PC-3 (cell line): ENCODE data around the gene GTPBP3. TPM values are rescaled to one million over a fixed set of nuclear protein-coding genes. Genes with fewer than 3 reads are reported as not detected.
"Not testable (repeated sequence)": the region's sequence is repeated elsewhere in the genome, so short reads cannot be mapped to it uniquely, and the experiment has no call there.

Source experiments
- ATAC-seq: fragments of 200-7000 bp; cut with Tn5 transposase; 2 replicates; pipeline ENCODE4 v1.9.1; 2020; ENCODE audit warnings: mild to moderate bottlenecking, moderate library complexity
- BruUV-seq: library from RNA; stranded (reverse); fragments of 400-500 nt; replicated peaks from 2 replicates; lab custom pipeline; 2021; lab: Mats Ljungman, UMichigan
- CTCF ChIA-PET: fragments of 300-600 bp; sonication (Branson Sonifier 250); formaldehyde crosslinking; loops from one replicate; lab custom pipeline; 2022; ENCODE audit warnings: antibody characterized with exemption; lab: Charles Lee
- POLR2A ChIA-PET: fragments of 300-600 bp; sonication (Branson Sonifier 250); formaldehyde crosslinking; loops from one replicate; lab custom pipeline; 2022; ENCODE audit warnings: antibody characterized with exemption; ENCODE audit not compliant: unreplicated experiment; lab: Charles Lee
- DNase-seq: peaks from one replicate; pipeline ENCODE4 v3.0.0-alpha.2; 2015
- H2AFZ ChIP-seq: fragments of 300-600 bp; sonication (generic); 2 replicates; pipeline ENCODE4 v1.6.0; 2016; ENCODE audit warnings: antibody characterized with exemption, low read length
- H3F3A ChIP-seq: fragments of 300-600 bp; sonication (generic); one replicate; pipeline ENCODE4 v1.6.0; 2017; ENCODE audit warnings: antibody characterized with exemption, low read length, control low read depth, mild to moderate bottlenecking; ENCODE audit not compliant: unreplicated experiment
- H3K27ac ChIP-seq: fragments of 300-600 bp; sonication (generic); 2 replicates; pipeline ENCODE4 v1.5.1; 2016; ENCODE audit warnings: mild to moderate bottlenecking, low read length
- H3K27me3 ChIP-seq: fragments of 300-600 bp; sonication (generic); 2 replicates; pipeline ENCODE4 v1.6.1; 2016; ENCODE audit warnings: low read length, mixed read lengths
- H3K36me3 ChIP-seq: fragments of 300-600 bp; sonication (generic); 2 replicates; pipeline ENCODE4 v1.6.1; 2016; ENCODE audit warnings: low read depth, mixed run types, low read length, mixed read lengths
- H3K4me1 ChIP-seq: fragments of 300-600 bp; sonication (generic); 2 replicates; pipeline ENCODE4 v1.5.1; 2016; ENCODE audit warnings: low read length; ENCODE audit not compliant: insufficient read depth
- H3K4me2 ChIP-seq: fragments of 300-600 bp; sonication (generic); 2 replicates; pipeline ENCODE4 v1.6.0; 2016; ENCODE audit warnings: low read length
- H3K4me3 ChIP-seq: fragments of 300-600 bp; sonication (generic); 2 replicates; pipeline ENCODE4 v1.5.1; 2016; ENCODE audit warnings: mild to moderate bottlenecking, low read length, mixed read lengths
- H3K79me2 ChIP-seq: fragments of 300-600 bp; sonication (generic); 2 replicates; pipeline ENCODE4 v1.6.1; 2017; ENCODE audit warnings: low read length, mixed read lengths
- H3K9ac ChIP-seq: fragments of 300-600 bp; sonication (generic); 2 replicates; pipeline ENCODE4 v1.6.0; 2016; ENCODE audit warnings: mild to moderate bottlenecking, low read length
- H3K9me2 ChIP-seq: fragments of 300-600 bp; sonication (generic); replicated peaks from 2 replicates; pipeline ENCODE4 v1.6.1; 2016; ENCODE audit warnings: mixed run types, low read length, mixed read lengths
- H3K9me3 ChIP-seq: fragments of 300-600 bp; sonication (generic); 2 replicates; pipeline ENCODE4 v1.6.1; 2016; ENCODE audit warnings: low read length, mixed read lengths
- H4K20me1 ChIP-seq: fragments of 300-600 bp; sonication (generic); 2 replicates; pipeline ENCODE4 v1.6.1; 2016; ENCODE audit warnings: low read length, mixed read lengths
- EZH2 ChIP-seq: fragments of 300-600 bp; sonication (generic); IDR thresholded peaks from one replicate; pipeline ENCODE4 v1.6.1; 2017; ENCODE audit warnings: antibody characterized with exemption, mild to moderate bottlenecking, low read length; ENCODE audit not compliant: unreplicated experiment
- EZH2phosphoT487 ChIP-seq: fragments of 300-600 bp; sonication (generic); IDR thresholded peaks from 2 replicates; pipeline ENCODE4 v1.6.1; 2018; ENCODE audit warnings: mild to moderate bottlenecking, antibody characterized with exemption, low read length, borderline replicate concordance
- intact Hi-C: fragments of 100-400 bp; cut with micrococcal nuclease; formaldehyde crosslinking; loops from 2 replicates; pipeline ENCODE4 v1.9.0; 2023
- total RNA-seq: library from RNA; depleted of rRNA; stranded (reverse); fragments of >200 nt; gene quantifications from 2 replicates; pipeline ENCODE4 v1.2.3, GENCODE V29; 2014
- TF ChIP-seq, protein P1 (sequence below): fragments of 300-600 bp; sonication (generic); conservative IDR thresholded peaks from 2 replicates; pipeline ENCODE4 v1.5.1; 2017; ENCODE audit warnings: antibody characterized with exemption, low read depth, mild to moderate bottlenecking, low read length

The GTPBP3 gene
- total RNA-seq, 1 experiment from 2014 or later: 86.0 TPM

DNA sequence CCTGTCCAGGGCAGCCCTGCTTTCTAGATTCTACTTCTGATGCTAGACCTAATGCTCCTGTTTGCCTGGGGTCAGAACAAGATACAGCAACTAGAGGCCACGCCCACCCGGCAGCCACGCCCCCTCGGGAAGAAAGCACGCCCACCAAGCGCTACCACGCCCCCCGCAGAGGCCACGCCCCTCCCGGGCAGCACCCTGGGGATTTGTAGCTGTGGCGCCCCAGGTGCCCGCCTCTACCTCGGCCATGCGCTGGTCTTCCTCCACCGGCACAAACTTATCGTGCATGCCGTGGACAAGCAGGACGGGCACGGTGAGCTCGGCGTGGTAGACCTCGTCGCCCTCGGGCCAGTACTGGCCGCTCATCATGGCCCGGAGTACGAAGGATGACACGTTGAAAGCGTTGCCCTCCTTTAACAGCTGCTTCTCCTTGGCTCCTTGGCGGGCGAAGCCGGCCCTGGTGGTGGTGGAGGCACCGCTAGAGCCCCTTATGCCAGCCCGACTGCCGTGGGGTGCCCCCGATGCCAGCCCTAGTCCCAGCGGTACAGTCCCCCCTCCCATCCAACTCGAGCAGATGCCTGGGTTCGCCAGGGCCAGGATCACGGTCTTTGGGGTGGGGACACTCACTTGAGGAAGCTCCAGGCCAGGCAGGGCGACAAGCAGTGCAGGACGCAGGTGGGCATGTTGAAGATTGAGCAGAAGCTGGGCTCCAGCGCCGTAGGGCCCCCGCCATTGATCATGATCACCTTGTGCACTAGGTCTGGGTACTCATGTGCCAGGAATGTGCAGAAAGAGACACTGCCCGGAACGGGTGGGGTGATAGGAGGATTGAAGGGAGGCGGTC is 43.1 kb upstream of the GTPBP3 start:
- TF ChIP-seq, protein P1, sequence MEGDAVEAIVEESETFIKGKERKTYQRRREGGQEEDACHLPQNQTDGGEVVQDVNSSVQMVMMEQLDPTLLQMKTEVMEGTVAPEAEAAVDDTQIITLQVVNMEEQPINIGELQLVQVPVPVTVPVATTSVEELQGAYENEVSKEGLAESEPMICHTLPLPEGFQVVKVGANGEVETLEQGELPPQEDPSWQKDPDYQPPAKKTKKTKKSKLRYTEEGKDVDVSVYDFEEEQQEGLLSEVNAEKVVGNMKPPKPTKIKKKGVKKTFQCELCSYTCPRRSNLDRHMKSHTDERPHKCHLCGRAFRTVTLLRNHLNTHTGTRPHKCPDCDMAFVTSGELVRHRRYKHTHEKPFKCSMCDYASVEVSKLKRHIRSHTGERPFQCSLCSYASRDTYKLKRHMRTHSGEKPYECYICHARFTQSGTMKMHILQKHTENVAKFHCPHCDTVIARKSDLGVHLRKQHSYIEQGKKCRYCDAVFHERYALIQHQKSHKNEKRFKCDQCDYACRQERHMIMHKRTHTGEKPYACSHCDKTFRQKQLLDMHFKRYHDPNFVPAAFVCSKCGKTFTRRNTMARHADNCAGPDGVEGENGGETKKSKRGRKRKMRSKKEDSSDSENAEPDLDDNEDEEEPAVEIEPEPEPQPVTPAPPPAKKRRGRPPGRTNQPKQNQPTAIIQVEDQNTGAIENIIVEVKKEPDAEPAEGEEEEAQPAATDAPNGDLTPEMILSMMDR: no peak
- no peak for TF ChIP-seq EZH2
- TF ChIP-seq EZH2phosphoT487: no peak
- no peak overlapping the region for H3K27ac ChIP-seq
- H3K36me3 ChIP-seq: peaks cover 7% of the 10 kb centered on the region; the same call in 1 of the 2 replicates
- no peaks in the 10 kb centered on the region for H3F3A ChIP-seq
- POLR2A ChIA-PET: no interaction called here
- peaks cover 18% of the 10 kb centered on the region for H3K4me1 ChIP-seq
- H3K79me2 ChIP-seq: no peaks in the 10 kb centered on the region
- CTCF ChIA-PET: no interaction called here
- no peaks in the 10 kb centered on the region for H4K20me1 ChIP-seq
- no peaks in the 10 kb centered on the region for H3K9me2 ChIP-seq
- BruUV-seq: no TSS peak
- no peak overlapping the region for H3K9ac ChIP-seq
- H3K9me3 ChIP-seq: no peaks in the 10 kb centered on the region
- ATAC-seq (no peak), DNase-seq (no peak)
- H2AFZ ChIP-seq: no peak overlapping the region
- H3K4me3 ChIP-seq: no peak overlapping the region
- intact Hi-C loops: loop anchor here (10.0 kb wide), 1 partner anchor 91 kb away; no protein-coding TSS in a partner anchor
- no peak overlapping the region for H3K4me2 ChIP-seq
- no peaks in the 10 kb centered on the region for H3K27me3 ChIP-seq

DNA sequence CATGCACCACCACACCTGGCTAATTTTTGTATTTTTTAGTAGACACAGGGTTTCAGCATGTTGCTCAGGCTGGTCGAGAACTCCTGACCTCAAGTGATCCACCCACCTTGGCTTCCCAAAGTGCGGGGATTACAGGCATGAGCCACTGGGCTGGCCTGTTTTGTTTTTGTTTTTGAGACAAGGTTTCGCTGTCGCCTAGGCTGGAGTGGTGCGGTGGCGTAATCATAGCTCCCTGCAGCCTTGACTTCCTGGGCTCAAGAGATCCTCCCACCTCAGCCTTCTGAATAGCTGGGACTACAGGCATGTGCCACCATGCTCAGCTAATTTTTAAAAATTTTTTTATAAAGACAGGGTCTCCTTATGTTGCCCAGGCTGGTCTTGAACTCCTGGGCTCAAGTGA is 41.8 kb upstream of the GTPBP3 start:
- POLR2A ChIA-PET, H3K36me3 ChIP-seq, CTCF ChIA-PET, H3K4me3 ChIP-seq, DNase-seq, H3K9ac ChIP-seq, H3K9me3 ChIP-seq, H2AFZ ChIP-seq, H3K79me2 ChIP-seq, H3K9me2 ChIP-seq, H4K20me1 ChIP-seq, ATAC-seq, H3K27ac ChIP-seq, H3F3A ChIP-seq, BruUV-seq, H3K27me3 ChIP-seq, H3K4me2 ChIP-seq: not testable (repeated sequence)
- intact Hi-C loops: loop anchor here (10.0 kb wide), 1 partner anchor 89 kb away; no protein-coding TSS in a partner anchor
- H3K4me1 ChIP-seq: peaks cover 18% of the 10 kb centered on the region

DNA sequence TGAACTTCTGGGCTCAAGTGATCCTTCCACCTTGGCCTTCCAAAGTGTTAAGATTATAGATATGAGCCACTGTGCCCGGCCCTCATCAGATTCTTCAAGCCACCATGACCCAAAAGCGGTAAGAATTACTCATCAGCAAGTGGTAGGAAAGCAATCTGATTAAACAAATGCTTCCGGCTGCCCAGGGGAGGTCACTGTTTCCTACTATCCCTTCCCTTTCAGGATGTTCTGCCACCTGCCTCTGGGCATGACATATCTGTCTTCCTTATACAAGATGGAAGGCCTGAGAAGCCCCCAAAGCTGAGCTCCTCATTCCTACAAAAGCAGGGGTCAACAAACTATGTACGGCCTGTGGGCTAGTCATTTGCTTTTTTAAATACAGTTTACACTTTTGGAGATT is 41.1 kb upstream of the GTPBP3 start:
- peak; percentile 86 for ATAC-seq
- Histone ChIP-seq H3F3A (no peaks in the 10 kb centered on the region), H3K9me2 (no peaks in the 10 kb centered on the region), H3K9ac (no peak overlapping the region), H3K4me2 (0 out of 2 replicates have a peak overlapping the region, but pooled peaks have one; percentile 3), H3K4me3 (no peak overlapping the region), H3K9me3 (no peaks in the 10 kb centered on the region), H3K79me2 (no peaks in the 10 kb centered on the region), H4K20me1 (no peaks in the 10 kb centered on the region), H3K27me3 (no peaks in the 10 kb centered on the region), H3K27ac (no peak overlapping the region), H3K4me1 (peaks cover 18% of the 10 kb centered on the region), H2AFZ (no peak overlapping the region), H3K36me3 (peaks cover 7% of the 10 kb centered on the region; the same call in 1 of the 2 replicates)
- ChIA-PET CTCF (interaction anchor here (1.6 kb wide), 1 partner anchor 9 kb away, joined by 8 read pairs; the partner anchor contains the start of gene MRPL34), POLR2A (no interaction called here)
- BruUV-seq: no TSS peak
- peak; percentile 76 for DNase-seq
- intact Hi-C loops: loop anchor here (1.0 to 10.0 kb wide), 2 partner anchors 9 to 89 kb away; partner anchors contain the start of gene MRPL34
- TF ChIP-seq EZH2phosphoT487: no peak
- TF ChIP-seq, protein P1: peak; percentile 45; the same call in 1 of the 2 replicates
